CD14-positive monocyte (primary cell): ENCODE results near the gene UROC1. TPM values are rescaled to one million over a fixed set of nuclear protein-coding genes. Genes with fewer than 3 reads are reported as not detected.
A peak's percentile ranks its signal among the peaks of the same experiment; 100 is the strongest.

Source experiments
- DNase-seq, 3 donors: peaks; one replicate each; pipeline ENCODE4 v3.0.0-alpha.2; 2011 to 2022
- H2AFZ ChIP-seq: 2 replicates; pipeline ENCODE4 v1.6.0; 2012; ENCODE audit warnings: mild to moderate bottlenecking, low read depth, low read length, inconsistent platforms; ENCODE audit not compliant: insufficient read depth, poor library complexity, severe bottlenecking
- H3K27ac ChIP-seq, 2 donors: 1 replicate in 1 of 2; 2 replicates in 1 of 2; pipeline ENCODE4 v1.5.1; 2012 to 2013; ENCODE audit warnings: low read length in 2 of 2, control low read depth in 1 of 2, inconsistent platforms in 1 of 2, low read depth in 1 of 2, mild to moderate bottlenecking in 1 of 2
- H3K27me3 ChIP-seq, 2 donors: one replicate each; pipeline versions ENCODE4 v1.6.0 to v1.6.1; 2011 to 2013; ENCODE audit warnings: low read length in 2 of 2; ENCODE audit not compliant: control insufficient read depth in 2 of 2, insufficient read depth in 2 of 2
- H3K36me3 ChIP-seq, 2 donors: replicated peaks in 1 of 2; 1 replicate in 1 of 2; 2 replicates in 1 of 2; pipeline versions ENCODE4 v1.5.1 to v1.6.1; 2012 to 2013; ENCODE audit warnings: low read length in 2 of 2, control low read depth in 1 of 2, inconsistent platforms in 1 of 2, mild to moderate bottlenecking in 1 of 2; ENCODE audit not compliant: insufficient read depth in 2 of 2, control insufficient read depth in 1 of 2
- H3K4me1 ChIP-seq, 2 donors: 1 replicate in 1 of 2; 2 replicates in 1 of 2; pipeline versions ENCODE4 v1.5.1 to v1.6.1; 2012 to 2013; ENCODE audit warnings: low read length in 2 of 2, control low read depth in 1 of 2, inconsistent platforms in 1 of 2, mild to moderate bottlenecking in 1 of 2, moderate library complexity in 1 of 2; ENCODE audit not compliant: insufficient read depth in 2 of 2, control insufficient read depth in 1 of 2
- H3K4me2 ChIP-seq: replicated peaks from 2 replicates; pipeline ENCODE3; 2012; ENCODE audit warnings: low read length, moderate library complexity, mild to moderate bottlenecking; ENCODE audit not compliant: poor library complexity, severe bottlenecking; ENCODE audit errors: extremely low read depth
- H3K4me3 ChIP-seq, 3 experiments: fragments of 200-600 bp in 1 of 3; sonication (generic) in 1 of 3; replicated peaks in 1 of 3; 1 replicate in 2 of 3; 2 replicates in 1 of 3; pipeline ENCODE4 v1.5.1; 2011 to 2013; ENCODE audit warnings: low read length in 3 of 3, mild to moderate bottlenecking in 3 of 3, control low read depth in 2 of 3, low read depth in 2 of 3, inconsistent platforms in 1 of 3, moderate library complexity in 1 of 3
- H3K79me2 ChIP-seq: 2 replicates; pipeline ENCODE4 v1.6.0; 2012; ENCODE audit warnings: mild to moderate bottlenecking, control low read depth, inconsistent platforms, low read length, moderate library complexity; ENCODE audit not compliant: insufficient read depth
- H3K9ac ChIP-seq: 2 replicates; pipeline ENCODE4 v1.6.0; 2017; ENCODE audit warnings: low read length, mild to moderate bottlenecking; ENCODE audit not compliant: insufficient read depth, poor library complexity, severe bottlenecking
- H3K9me3 ChIP-seq, 2 donors: replicated peaks in 1 of 2; 1 replicate in 1 of 2; 2 replicates in 1 of 2; pipeline versions ENCODE4 v1.5.1 to v1.6.1; 2012 to 2013; ENCODE audit warnings: low read length in 2 of 2, control low read depth in 1 of 2; ENCODE audit not compliant: control insufficient read depth in 1 of 2, insufficient read depth in 1 of 2
- H4K20me1 ChIP-seq: 2 replicates; pipeline ENCODE4 v1.6.0; 2012; ENCODE audit warnings: mild to moderate bottlenecking, low read length, control low read depth, moderate library complexity; ENCODE audit not compliant: insufficient read depth
- H3K27ac Mint-ChIP-seq, 7 donors: one replicate each; pipeline ENCODE4 v1.8.0; 2020; ENCODE audit warnings: mild to moderate bottlenecking in 7 of 7, mixed read lengths in 7 of 7, moderate library complexity in 6 of 7, inconsistent platforms in 2 of 7
- H3K27me3 Mint-ChIP-seq, 3 donors: one replicate each; pipeline ENCODE4 v1.8.0; 2021 to 2022; ENCODE audit warnings: low read depth in 3 of 3, mild to moderate bottlenecking in 3 of 3, mixed read lengths in 3 of 3, moderate library complexity in 3 of 3, inconsistent platforms in 1 of 3
- H3K36me3 Mint-ChIP-seq, 2 donors: one replicate each; pipeline ENCODE4 v1.8.0; 2020; ENCODE audit warnings: mixed read lengths in 2 of 2, inconsistent platforms in 1 of 2, mild to moderate bottlenecking in 1 of 2
- H3K4me1 Mint-ChIP-seq: one replicate; pipeline ENCODE4 v1.8.0; 2020; ENCODE audit warnings: mild to moderate bottlenecking, mixed read lengths
- H3K4me3 Mint-ChIP-seq, 2 donors: one replicate each; pipeline ENCODE4 v1.8.0; 2020; ENCODE audit warnings: mild to moderate bottlenecking in 2 of 2, mixed read lengths in 2 of 2, moderate library complexity in 1 of 2
- H3K9me3 Mint-ChIP-seq, 7 donors: one replicate each; pipeline ENCODE4 v1.8.0; 2020 to 2022; ENCODE audit warnings: mixed read lengths in 7 of 7, mild to moderate bottlenecking in 6 of 7, moderate library complexity in 6 of 7, inconsistent platforms in 2 of 7
- CTCF ChIP-seq: fragments of 200-600 bp; IDR thresholded peaks from one replicate; pipeline ENCODE4 v1.8.0; 2022; ENCODE audit warnings: antibody characterized with exemption, mild to moderate bottlenecking
- WGBS: methylation state at CpG from one replicate; pipeline ENCODE4 v1.1.5; 2013; ENCODE audit warnings: missing lambda C conversion rate; ENCODE audit not compliant: insufficient coverage; 5-methylcytosine and 5-hydroxymethylcytosine counted together
- intact Hi-C, 2 donors: fragments of 100-400 bp; cut with micrococcal nuclease; formaldehyde crosslinking; loops; one replicate each; pipeline versions ENCODE4 v1.15.0 to v1.15.1; 2023
- polyA plus RNA-seq, 3 donors: library from polyadenylated mRNA; depleted of rRNA in 1 of 3; unstranded in 2 of 3; stranded (reverse) in 1 of 3; fragments of 300-500 nt in 2 of 3; fragments of >200 nt in 1 of 3; fragmentation: Illumina TruSeq in 2 of 3; gene quantifications; 1 replicate in 2 of 3; 2 replicates in 1 of 3; pipeline ENCODE4 v1.2.3, GENCODE V29; 2012 to 2021

The UROC1 gene
- polyA plus RNA-seq, 3 donors = not detected

DNA sequence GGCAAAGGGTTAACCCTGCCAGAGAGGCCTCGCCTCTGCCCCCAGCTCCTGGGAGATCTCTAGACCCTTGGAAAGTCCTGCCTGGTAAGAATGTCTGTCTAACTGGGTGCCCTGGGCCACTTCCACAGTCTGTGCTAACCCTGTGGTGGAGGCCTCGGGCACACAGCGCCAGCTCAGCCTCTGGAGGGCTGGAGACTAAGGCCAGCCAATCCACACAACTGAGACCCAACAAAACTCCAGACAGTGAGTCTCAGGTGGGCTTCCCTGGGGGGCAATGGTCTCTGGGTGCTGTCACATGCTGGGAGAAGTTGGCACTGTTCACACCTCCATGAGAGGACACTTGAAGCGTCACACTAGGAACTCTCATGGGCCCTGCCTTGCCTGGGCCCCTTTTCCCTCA is 61.4 kb downstream of the UROC1 start:
- no peaks in the 10 kb centered on the region for H3K9me3 ChIP-seq
- peak overlapping the region in 1 of 2 donors; percentile 32 for H3K27ac ChIP-seq
- H4K20me1 ChIP-seq = peaks cover 98% of the 10 kb centered on the region
- Mint-ChIP-seq H3K4me3 (no peak overlapping the region), H3K36me3 (peaks cover 75 to 85% of the 10 kb centered on the region in 2 donors), H3K4me1 (no peaks in the 10 kb centered on the region), H3K9me3 (peaks cover 0 to 2% (median 0%) of the 10 kb centered on the region in 7 donors), H3K27me3 (peaks cover 0 to 3% (median 0%) of the 10 kb centered on the region in 3 donors), H3K27ac (peak overlapping the region in 3 of 7 donors; percentile 11 to 57 (median 21))
- intact Hi-C loops = no loop called here
- no peak overlapping the region for H3K4me3 ChIP-seq
- H3K79me2 ChIP-seq = peaks cover 85% of the 10 kb centered on the region
- H3K4me2 ChIP-seq = no peak overlapping the region
- no peak overlapping the region for H2AFZ ChIP-seq
- no peak overlapping the region for H3K9ac ChIP-seq
- no peaks in the 10 kb centered on the region for H3K4me1 ChIP-seq
- H3K36me3 ChIP-seq = peaks cover 83 to 97% of the 10 kb centered on the region in 2 donors
- 75% methylated on average over 4 of the region's 4 CpGs for WGBS
- no peak for DNase-seq
- no peaks in the 10 kb centered on the region for H3K27me3 ChIP-seq
- TF ChIP-seq CTCF = no peak

GRCh38 chr3:126454437-126455198 is 63.0 kb downstream of the UROC1 start:
- Histone ChIP-seq H3K27me3 (no peaks in the 10 kb centered on the region), H3K4me3 (no peak overlapping the region), H3K27ac (no peak overlapping the region), H3K9me3 (no peaks in the 10 kb centered on the region), H2AFZ (no peak overlapping the region), H3K79me2 (peaks cover 75% of the 10 kb centered on the region), H3K36me3 (peaks cover 83 to 97% of the 10 kb centered on the region in 2 donors), H3K4me1 (no peaks in the 10 kb centered on the region), H4K20me1 (peaks cover 98% of the 10 kb centered on the region), H3K9ac (no peak overlapping the region), H3K4me2 (no peak overlapping the region)
- Mint-ChIP-seq H3K4me1 (no peaks in the 10 kb centered on the region), H3K4me3 (no peak overlapping the region), H3K36me3 (peaks cover 73 to 87% of the 10 kb centered on the region in 2 donors), H3K9me3 (peaks cover 0 to 2% (median 0%) of the 10 kb centered on the region in 7 donors), H3K27ac (no peak overlapping the region), H3K27me3 (peaks cover 0 to 3% (median 0%) of the 10 kb centered on the region in 3 donors)
- WGBS = 98% methylated on average over 5 of the region's 6 CpGs
- intact Hi-C loops = no loop called here
- no peak for TF ChIP-seq CTCF
- DNase-seq = no peak
